ENCODE measurements around the gene PRPSAP1.
A peak's percentile ranks its signal among the peaks of the same experiment; 100 is the strongest.
"Not testable (repeated sequence)": the region's sequence is repeated elsewhere in the genome, so short reads cannot be mapped to it uniquely, and the experiment has no call there.

The PRPSAP1 gene

DNA sequence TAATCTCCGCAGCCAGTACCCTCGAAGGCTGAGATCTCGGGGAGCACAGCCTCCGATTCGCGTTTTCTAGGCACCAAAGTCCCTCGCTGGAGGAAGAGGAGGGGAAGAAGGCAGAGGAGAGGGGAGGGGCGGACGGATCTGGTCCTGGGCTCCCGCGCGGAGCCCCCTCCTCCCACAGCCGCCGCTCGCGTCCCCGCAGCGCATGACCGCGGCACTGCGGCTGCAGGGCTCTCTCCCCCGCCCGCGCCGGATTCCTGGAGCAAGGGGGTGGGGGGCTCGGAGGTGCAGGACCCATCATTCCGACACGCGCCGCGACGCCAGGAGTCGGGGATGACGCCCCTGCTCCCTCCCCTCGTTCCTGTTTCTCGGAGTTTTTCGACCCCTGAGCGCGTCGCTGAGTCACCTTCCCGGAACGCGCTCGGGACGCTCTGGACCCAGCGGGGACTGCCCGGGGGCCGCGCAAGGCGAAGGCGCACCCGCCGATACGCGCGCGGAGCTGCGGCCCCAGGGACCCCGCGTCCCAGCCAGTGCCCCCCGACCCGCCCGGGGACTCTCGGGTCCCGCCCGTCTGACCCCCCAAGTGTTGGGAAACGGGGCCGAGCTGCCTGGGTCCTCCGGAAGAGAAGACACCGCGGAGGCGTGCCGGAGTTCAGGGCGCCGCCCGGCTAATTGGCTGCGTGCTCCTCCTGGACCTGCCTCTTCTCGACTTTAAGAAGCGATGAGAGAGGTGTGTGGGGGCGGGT is 29.3 kb upstream of the PRPSAP1 start:
- no peak for DNase-seq

DNA sequence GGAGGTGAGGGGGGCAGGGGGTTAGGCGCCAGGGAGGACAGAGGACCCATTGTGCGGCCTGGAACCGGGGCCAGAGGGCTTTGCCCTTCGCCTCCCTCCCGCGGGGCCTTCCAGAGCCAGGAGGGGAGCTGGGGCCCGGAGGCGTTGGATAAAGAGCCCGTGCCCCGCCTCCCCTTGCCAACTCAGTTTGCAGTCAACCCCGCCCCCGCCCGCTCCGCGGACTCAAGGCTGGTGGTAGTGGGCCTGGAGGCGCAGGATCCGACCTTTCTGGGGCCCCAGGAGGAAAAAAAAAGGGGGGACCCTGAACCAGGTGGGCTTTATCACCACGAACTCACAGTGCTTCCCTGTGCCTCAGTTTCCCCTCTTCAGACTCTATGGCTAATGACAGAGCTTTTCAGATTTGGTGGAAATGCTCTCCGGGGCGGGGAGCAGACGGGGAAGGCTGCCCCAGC is 28.7 kb upstream of the PRPSAP1 start:
- DNase-seq, result no peak

DNA sequence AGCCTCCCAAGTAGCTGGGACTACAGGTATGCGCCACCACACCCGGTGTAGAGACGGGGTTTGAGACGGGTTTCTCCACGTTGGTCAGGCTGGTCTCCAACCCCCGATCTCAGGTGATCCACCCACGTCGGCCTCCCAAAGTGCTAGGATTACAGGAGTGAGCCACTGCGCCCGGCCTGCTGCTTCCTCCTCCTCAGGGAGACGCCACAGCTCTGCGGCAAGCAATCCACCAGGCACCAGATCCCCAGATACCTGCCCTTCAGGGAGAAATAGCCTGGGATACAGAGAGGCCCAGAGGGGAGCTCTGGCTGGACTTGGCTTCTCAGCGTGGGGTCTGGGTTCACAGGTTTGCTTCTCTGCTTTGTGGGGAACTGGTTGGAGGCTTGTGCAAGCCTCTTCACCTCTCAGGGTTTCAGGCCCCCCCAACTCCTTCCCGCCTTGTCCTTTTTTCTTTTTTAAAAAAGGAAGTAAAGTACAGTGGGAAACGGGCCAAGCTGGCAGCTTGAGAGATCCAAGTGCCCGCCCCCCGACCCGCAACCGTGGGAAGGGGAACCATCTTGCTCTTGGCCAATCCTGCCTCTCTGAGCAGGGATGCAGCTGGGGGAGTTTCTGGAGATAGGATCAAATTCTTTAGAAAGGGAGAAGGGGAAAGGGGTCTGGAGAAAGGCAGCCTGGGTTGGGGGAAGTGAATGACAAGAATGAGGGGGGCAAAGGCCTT is 28.1 kb upstream of the PRPSAP1 start:
- no peak for DNase-seq

DNA sequence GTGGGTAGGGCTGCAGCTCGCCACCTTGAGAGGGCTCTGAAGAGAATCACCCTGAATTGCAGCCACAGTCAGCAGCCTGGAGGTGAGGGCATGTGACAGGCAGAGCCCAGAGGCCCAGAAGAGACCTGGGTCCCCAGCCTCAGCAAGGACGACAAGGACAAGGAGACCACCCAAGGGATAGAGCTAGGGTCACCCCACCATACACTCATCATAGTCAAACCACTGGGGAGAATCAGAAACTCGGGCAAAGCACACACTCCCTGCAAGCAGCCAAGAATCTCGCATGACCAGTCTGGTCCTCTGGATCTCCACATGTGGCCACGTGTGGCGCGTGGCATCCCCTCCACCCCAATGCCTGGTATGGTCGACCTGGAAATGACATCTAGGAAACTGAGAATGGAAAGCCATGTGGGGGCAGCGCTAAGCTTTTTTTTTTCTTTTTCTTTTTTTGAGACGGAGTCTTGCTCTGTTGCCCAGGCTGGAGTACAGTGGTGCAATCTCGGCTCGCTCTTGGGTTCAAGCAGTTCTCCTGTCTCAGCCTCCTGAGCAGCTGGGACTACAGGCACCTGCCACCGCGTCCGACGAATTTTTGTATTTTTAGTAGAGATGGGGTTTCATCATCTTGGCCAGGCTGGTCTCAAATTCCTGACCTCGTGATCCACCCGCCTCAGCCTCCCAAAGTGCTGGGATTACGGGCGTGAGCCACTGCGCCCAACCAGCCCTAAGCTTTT is 26.1 kb upstream of the PRPSAP1 start:
- no peak for DNase-seq

DNA sequence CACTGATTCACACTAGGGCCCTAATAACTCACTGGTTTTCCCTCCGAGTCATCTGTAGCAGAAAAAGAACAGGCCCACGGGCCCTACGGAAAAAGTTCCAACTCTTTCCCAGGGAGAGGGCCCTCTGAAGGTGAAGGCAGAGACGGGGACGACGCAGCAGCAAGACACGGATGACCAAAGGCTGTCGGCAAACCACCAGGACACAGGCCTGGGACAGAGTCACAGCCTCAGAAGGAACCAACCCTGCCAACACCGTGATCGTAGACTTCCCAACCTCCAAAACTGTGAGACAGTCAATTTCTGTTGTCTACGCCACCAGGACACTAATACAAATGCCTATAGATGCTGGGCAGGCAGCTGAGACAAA is 25.5 kb upstream of the PRPSAP1 start:
- no peak for DNase-seq

DNA sequence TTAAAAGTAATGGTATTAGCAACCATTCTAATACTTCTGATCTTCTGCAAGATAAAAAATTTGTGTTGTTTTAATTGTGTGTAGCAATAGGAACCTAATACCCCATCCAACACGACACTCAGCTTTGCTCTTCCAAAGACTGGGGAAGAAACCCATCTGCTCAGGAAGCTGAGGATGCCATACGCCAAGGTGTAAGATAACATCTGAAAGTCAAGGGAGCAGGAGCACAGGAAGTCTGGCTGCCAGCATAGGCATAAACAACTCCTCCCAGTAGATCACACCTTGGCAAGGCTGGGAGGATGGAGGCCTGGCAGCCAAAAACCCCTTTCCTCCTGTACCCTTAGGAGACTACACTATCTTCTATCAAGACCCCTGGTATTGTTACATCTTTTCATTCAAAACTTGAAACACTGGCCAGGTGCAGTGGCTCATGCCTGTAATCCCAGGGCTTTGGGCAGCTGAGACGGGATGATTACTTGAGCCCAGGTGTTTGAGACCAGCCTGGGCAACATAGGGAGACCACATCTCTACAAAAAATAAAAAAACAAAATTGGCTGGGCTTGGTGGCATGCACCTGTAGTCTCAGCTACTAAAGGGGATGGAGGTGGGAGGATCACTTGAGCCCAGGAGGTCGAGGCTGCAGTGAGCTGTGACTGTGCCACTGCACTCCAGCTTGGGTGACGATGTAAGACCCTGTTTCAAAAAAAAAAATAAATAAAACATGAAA is 25.0 kb upstream of the PRPSAP1 start:
- peak; percentile 84 for DNase-seq

DNA sequence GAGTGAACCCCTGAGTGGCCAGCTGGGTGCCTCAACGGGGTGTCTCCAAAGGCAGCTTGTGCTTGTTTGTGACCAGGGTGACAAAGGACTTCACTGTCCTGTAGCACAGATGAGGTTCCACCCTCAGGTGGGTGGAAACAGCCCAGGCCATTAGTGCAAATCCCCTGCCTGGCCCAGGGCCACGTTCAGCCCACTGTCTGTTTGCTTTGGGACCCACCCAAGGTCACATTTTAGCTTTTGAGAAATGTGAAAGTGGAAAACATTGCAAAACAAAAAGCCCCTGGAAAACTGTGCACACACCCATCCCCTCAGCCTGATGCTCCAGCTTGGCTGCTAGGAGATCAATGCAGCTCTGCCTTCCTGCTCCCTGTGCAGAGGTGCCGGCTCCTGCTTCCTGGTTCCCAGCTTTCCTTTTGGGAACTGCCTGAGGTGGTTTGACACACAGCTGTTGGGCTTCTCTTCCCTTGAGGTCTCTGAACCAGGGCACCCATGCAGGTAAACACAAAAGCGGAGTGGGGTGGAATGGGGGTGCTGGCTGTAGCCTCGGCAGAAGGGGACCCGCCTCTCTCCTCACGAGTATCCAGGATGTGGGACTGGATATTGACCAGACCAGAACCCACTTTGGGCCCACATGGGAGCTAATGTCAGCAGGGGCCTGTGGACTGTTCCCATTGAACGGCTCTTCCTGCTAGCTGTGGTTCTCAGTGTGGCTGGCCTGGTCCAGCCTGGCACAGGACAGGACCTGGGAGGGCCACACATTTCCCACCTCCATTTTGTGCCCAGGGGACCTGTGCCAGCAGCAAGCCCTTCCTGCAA is 22.8 kb upstream of the PRPSAP1 start:
- no peak for DNase-seq

DNA sequence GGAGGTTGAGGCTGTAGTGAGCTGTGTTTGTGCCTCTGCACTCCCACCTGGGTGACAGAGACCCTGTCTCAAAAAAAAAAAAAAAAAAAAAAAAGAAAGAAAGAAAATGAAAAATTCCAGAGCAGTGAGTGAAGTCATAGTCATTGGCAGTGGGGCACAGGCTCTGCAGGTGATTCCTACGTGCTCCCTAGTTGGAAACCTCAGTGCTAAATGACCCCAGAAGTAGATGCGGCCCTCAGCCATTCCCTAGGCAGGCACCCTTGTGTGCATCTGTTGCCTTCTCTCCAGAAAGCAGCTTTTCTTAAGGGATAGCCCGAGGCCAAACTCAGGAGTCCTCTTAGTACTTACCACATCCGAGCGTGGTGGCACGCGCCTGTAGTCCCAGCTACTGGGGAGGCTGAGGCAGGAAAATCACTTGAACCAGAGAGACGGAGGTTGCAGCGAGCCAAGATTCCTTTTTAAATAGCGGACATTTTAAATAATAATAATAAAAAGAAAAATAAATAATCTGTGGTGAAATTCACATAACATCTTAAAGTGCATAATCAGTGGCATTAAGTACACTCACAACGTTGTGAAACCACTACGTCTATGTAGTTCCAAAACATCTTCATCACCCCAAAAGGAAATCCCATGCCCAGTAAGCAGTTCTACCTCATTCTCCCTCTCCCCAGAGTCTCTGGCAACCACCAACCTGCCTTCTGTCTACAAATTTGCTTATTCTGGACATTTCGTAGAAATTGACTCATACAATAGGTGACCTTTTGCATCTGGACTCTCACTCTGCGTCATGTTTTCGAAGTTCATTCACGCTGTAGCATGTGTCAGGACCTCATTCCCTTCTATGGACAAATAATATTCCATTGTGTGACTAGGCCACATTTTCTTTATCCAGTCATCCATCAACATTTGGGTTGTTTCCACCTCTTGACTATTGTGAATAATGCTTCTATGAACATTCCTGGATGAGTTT is 18.2 kb upstream of the PRPSAP1 start:
- DNase-seq, result no peak

DNA sequence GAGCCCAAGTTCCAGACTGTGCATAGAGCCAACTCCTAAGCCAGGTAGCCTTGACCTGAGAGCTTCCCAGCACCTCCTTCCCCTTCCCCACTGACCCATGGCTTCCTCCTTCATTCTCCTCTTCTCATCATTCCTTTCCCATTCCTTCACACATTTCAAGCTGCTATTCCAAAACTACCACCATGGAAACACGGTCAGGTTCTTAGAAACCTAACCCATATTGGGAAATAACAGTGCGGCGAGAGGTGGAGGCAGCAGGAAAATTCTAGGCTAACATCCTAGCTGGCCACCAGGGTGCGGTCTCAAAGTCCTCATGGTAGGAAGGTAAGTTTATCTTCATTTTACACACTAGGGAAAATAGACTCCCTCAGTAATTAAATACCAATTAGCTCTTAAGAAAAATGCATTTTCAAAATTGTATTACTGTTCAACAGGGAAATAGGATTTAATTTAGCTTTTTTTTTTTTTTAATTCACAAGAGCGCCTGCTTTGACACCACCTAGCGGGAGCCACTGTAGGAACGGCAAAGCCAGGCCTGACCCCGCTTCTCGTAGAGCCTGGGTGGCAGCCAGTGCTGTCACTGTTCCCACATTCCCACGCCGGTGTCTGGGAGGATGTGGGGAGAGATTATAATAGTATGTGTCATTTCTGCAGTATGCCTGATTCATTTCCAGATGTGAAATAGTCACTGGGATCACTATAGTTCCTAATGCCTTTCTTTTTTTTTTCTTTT is 16.7 kb upstream of the PRPSAP1 start:
- DNase-seq, result no peak

DNA sequence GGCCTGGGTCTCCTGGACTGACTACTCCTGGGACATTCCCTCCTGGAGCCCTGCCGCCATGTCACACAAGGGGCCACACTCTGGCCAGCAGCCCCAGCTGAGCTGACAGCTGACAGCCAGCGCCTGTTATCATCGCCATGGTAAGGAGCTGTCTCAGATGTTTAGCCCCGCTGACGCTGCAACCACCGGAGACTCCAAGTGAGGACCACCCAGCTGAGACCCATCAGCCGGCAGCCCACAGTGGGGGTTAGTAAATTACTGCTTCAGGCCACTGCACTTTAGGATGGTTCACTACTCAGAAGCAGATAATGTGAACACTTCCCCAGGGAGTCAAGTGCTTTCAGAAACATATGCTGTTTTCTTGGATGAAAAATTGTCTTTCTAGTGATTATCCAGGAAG is 16.1 kb upstream of the PRPSAP1 start:
- no peak for DNase-seq

DNA sequence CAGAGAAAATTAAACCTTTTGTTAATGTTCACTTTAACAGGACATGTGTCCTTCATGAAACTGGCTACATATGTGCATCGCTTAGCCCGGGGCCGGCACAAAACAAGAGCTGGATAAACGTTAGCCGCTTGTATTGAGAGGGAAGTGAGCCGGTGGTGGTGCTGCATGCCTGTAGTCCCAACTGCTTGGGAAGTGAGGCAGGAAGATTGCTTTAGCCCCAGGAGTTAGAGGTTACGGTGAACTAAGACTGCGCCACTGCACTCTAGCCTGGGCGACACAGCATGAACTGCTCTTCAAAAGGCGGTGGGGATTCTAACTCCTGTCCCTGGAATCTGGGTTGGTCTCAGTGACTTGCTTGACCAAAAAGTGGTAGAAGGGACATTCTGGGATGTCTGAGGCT is 15.7 kb upstream of the PRPSAP1 start:
- DNase-seq, result no peak

DNA sequence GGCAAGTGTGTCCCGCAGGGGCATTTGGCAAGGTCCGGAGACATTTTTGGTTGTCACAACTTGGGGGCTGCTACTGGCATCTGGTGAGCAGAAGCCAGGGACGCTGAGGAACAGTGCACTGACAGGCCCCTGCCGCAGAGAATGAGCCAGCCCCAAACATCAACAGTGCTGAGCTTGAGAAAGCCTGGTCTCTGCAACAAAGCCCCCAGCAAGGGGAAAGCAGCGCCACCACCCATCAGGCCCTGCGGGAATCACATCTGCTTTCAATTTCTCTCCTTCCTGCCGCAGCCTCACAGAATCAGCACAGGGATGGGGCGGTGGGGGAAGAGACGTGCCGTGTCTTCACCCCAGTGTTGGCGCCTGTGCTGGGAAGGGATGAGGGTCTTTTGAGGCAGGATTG is 14.8 kb upstream of the PRPSAP1 start:
- no peak for DNase-seq

DNA sequence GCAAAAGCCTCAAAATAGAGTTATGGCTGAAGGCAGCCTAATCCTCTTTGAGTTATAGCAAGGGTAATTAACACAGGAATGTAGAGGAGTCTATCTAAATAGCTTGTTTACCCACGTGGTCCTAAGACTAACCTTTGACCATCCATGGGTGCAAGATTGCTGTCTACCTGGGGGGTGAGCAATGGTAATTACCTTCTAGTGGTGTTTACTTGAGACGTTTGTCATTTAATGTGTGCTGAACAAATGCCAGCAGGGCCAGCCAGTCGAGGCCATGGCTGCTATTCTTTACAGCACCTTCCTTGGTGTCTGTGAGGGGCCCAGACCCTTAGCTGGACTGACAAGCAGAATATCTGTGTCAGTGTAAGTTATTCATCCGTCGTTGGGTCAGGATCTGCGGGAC is 13.9 kb upstream of the PRPSAP1 start:
- DNase-seq, result no peak

DNA sequence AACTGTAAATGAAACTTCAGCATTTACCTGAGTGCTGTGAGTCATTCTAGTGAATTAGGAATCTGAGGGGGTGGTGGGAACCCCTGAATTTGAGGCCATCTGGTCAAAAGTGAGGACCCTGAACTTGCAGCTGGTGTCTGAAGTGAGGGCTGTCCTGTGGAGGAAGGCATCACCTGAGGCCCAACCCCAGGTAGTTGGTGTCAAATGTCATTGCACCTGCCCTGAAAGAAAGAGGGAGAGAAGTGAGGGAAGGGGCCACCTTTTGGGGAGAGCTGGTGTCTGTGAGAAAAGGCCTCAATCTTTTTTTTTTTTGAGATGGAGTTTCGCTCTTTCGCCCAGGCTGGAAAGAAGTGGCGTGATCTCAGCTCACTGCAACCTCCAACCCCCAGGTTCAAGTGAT is 12.5 kb upstream of the PRPSAP1 start:
- no peak for DNase-seq

DNA sequence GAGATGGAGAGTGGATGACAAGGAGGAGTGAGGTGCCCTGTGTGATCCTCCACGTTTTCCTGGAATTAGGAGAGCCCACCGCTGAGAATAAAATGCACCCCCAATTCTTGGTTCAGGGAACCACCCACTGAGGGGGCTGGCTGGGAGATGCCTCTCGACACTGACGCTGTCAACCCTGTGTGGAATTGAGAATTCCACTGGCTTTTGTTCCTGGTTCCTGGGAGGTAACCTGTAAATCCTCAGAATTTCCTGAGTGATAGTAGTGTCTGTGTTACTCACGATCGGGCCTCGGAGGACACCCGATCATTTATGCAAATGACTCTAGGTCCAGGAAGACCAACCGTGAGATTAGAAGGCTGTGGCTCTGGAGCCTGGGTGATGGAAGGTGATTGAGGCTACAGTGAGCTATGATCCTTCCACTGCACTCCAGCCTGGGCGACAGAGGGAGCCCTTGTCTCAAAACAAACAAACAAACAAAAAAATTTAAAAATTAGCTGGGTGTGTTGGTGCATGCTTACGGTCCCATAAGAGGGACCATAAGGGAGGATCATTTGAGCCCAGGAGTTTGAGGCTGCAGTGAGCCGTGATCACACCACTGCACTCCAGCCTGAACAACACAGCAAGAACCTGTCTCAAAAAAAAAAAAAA is 11.7 kb upstream of the PRPSAP1 start:
- DNase-seq, result no peak

DNA sequence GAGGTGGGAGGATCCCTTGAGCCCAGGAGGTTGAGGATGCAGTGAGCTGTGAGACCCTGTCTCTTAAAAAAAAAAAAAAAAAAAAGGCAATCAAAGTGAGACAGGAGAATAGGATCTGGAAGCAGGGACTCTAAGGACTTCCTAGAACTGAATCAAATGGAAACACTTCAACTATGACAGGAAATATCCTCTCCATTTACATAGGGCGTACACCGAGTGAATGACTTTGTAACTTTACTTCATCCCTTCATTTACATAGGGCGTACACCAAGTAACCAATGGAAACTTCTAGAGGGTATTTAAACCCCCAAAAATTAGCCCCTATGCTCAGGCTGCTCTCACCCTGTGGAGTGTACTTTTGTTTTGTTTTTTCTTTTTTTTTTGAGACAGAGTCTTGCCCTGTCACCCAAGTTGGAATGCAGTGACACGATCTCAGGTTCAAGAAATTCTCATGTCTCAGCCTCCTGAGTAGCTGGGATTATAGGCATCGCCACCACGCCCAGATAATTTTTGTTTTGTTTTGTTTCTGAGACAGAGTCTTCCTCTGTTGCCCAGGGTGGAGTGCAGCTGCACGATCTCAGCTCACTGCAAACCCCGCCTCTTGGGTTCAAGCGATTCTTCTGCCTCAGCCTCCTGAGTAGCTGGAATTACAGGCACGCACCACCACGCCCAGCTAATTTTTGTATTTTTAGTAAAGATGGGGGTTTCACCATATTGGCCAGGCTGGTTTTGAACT is 9.6 kb upstream of the PRPSAP1 start:
- no peak for DNase-seq

DNA sequence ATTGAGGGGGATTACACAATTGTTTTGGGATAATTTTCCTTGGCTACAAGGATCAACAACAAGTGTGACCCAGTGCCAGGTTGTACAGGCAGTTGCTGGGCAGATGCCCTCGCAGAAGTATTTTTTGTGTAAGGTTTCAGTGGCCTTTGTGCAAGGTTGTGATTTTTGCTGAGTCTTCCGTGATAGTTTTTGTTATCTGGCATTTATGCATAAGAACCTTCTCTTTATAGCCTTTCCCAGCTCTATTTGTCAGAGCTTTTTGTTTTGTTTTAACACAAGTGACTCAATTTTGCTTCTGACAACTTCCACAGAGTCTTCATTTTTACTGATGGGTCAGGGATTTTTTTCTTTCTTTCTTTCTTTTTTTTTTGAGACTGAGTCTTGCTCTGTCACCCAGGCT is 6.7 kb upstream of the PRPSAP1 start:
- no peak for DNase-seq

DNA sequence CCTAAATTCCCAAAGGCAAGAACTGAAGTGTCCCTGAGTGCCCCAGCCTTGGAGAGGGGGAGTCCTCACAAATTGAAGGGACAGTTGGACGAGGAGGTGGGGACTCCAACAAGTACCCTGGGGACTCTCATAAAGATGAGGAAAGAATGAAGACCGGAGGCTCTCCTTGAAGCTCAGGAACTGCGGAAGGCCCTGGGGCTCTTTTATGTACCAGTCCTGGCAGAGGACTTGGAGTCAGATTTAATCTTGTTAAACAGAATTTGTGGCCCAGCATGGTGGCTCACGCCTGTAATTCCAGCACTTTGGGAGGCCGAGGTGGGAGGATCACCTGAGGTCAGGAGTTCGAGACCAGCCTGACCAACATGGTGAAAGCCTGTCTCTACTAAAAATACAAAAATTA is 6.1 kb upstream of the PRPSAP1 start:
- not testable (repeated sequence) for DNase-seq

DNA sequence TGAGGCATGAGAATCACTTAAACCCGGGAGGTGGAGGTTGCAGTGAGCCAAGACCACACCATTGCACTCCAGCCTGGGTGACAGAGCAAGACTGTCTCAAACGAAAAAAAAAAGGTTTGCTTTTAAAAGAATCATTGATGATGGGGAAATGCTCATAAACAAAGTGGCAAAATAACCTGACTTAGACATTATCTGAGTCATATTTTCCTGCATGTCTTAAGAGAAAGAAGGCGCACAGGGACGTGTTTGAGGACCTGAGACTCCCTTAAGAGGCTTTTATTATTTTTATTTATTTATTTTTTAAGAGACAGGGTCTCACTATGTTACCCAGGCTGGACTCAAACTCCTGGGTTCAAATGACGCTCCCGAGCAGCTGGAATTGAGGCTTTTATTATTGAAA is 5.7 kb upstream of the PRPSAP1 start:
- no peak for DNase-seq
